Stimulated activated CD4-positive, alpha-beta T cell treated with anti-CD3 and anti-CD28 coated beads, Interleukin-4, amount 100 ng/mL, for 24 hours (primary cell): ENCODE results near the gene TSPEAR.
"Not testable (repeated sequence)": the region's sequence is repeated elsewhere in the genome, so short reads cannot be mapped to it uniquely, and the experiment has no call there.

ENCODE experiments used
- DNase-seq: peaks from one replicate; pipeline ENCODE4 v3.0.0-alpha.2; 2020

TSPEAR gene

GRCh38 chr21:44623575-44623974 is 87.8 kb downstream of the TSPEAR start:
- DNase-seq: no peak

DNA sequence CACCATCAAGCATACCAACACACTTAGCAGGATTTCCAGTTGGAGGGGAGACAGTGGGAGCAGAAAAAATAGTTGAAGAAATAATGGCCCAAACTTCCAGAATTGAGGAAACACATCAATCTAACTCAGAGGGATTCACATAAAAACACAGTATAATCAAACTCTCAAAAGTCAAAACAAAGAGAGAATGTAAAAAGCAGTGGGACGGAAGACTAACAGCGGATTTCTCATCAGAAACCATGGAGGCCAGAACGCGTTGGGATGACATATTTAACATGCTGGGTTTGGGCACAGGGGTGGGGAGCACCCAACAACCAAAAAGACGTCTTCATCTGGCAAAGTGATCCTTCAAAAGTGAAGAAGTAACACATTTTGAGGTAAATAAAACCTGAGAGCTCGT is 91.5 kb downstream of the TSPEAR start:
- DNase-seq: no peak

GRCh38 chr21:44618909-44619308 is 92.5 kb downstream of the TSPEAR start:
- DNase-seq: peak; percentile 67

GRCh38 chr21:44618504-44618903 is 92.9 kb downstream of the TSPEAR start:
- no peak for DNase-seq

GRCh38 chr21:44617071-44617501 is 94.3 kb downstream of the TSPEAR start:
- no peak for DNase-seq

- no peak for DNase-seq
These were observed 94.8 kb downstream of the TSPEAR start for GRCh38 chr21:44616591-44616926.

DNA sequence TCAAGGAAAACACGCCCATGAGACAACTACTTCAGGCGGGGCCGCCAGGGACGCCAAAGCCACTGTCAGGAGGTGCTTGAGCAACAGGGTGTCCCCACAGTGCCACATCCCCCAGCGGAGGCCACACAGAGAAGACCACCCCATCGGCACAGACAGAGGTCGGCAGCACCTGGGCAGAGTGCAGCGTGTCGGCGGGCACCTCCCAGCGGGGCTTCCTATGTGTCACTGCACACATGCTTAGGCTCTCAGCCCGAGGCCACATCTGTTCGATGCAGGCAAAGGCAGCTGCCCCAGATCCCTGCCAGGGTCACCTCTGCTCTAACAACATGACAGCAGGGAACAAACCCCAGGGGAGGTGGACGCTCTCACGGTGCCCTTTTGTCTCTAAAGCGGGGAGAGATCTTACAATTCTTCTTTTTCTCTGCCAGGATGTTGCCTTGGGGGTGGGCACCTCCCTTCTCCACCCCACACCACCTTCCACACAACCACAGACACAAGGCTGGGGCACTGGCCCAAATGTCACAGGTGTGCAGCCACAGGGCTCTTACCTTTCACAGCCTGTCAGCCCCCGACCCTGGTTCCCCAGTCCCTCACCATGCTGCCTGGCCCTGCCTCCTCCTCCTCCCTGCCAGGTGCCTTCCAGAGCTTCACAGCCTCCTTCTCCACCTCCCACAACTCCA is 95.3 kb downstream of the TSPEAR start:
- DNase-seq: no peak

- no peak for DNase-seq
These were observed 95.9 kb downstream of the TSPEAR start for GRCh38 chr21:44615466-44615865.

- no peak for DNase-seq
These were observed 96.4 kb downstream of the TSPEAR start for GRCh38 chr21:44614961-44615391.

DNA sequence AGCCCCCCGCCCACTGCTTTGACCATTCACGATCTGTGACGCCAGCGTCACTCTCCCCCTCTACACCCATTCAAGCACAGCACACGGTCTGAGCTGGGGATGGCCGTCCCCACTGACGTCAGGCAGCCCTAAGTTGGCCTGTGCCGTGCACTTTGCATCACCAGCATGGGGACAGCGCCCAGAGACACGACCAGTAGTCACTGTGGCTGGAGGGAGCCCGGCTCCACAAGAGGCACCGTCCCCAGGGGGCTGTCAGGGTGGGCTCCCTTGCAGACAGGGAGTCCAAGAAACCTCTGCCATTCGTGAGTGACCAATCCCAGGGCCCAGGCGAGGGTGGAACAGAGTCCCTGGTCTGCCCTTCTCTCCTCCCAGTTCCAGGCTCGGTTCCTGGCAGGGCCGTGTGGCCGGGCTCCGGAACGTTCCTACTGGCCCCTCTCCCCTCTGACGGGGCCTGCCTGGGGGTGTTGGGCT is 97.2 kb downstream of the TSPEAR start:
- DNase-seq: no peak

DNA sequence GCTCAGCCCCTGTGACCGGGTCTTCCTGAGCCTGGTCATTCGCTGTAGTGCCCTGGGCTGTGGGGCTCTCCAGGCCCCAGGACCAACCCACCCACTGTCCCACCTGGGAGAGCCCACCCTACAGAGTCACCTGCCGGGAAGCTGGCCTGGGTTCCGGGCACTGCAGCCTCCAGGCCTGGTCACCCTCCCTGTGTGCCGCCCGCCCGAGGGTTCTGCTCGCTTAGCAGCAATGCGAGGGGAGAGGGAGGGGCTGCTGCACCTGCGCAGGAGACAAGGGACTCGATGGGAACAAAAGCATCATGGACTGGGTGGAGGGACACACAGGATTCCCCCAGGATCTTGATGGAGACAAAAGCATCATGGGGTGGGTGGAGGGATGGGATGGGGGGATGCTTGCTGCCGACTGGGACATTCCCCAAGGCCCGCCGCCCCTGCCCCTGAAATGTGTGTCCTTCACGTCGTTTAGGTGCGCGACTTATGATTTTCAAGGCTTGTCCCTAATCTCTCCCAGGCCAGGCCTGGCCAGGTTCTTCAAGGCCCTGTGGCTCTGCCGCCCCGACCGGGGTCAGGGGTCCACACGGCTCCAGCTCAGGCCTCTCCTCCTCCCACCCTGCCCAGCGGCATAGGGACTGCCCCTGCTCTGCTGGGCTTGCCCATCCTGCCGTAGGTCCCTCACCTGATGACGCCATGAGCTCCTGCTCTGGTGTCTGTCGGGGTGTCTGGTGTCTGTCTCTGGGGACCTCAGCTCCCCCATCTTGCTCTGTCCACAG is 97.8 kb downstream of the TSPEAR start:
- DNase-seq: no peak

- no peak for DNase-seq
These were observed 98.6 kb downstream of the TSPEAR start for GRCh38 chr21:44612669-44613229.

DNA sequence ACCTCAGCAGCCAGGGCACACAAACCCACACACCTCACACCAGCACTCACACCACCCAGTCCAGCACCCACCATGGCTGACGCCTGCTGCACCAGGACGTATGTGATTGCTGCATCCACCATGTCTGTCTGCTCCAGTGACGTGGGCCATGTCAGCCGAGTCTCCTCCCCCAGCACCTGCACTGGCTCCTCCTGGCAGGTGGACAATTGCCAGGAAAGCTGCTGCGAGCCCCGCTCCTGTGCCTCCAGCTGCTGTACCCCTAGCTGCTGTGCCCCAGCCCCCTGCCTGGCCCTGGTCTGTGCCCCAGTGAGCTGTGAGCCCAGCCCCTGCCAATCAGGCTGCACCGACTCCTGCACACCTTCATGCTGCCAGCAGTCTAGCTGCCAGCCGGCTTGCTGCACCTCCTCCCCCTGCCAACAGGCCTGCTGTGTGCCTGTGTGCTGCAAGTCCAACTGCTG is 99.3 kb downstream of the TSPEAR start, which contains the start of gene KRTAP10-8:
Gene KRTAP10-8, plus strand, starts transcription at position 51 of the 458 bp plus-strand sequence. Its CDS starts 22 bp downstream, at position 73.
- no peak for DNase-seq

- no peak for DNase-seq
These were observed 99.8 kb downstream of the TSPEAR start for GRCh38 chr21:44611551-44611950.

DNA sequence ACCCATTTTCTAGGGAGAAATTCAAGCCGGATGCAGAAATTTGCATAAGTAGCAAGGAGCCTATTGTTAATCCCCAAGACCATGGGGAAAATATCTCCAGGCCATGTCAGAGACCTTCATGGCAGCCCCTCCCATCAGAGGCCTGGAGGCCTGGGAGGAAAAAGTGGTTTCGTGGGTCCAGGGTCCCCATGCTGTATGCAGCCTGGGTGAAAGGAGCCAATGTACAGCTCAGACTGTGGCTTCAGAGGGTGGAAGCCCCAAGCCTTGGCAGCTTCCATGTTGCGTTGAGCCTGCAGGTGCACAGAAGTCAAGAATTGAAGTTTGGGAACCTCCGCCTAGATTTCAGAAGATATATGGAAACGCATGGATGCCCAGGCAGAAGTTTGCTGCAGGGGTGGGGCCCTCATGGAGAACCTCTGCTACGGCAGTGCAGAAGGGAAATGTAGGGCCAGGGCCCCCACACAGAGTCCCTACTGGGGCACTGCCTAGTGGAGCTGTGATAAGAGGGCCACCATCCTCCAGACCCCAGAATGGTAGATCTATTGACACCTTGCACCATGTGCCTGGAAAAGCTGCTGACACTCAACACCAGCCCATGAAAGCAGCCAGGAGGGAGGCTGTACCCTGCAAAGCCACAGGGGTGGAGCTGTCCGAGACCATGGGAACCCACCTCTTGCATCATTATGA is 101.1 kb downstream of the TSPEAR start:
- DNase-seq: not testable (repeated sequence)

GRCh38 chr21:44609193-44609592 is 102.2 kb downstream of the TSPEAR start:
- DNase-seq: no peak

- DNase-seq: no peak
These were observed 104.9 kb downstream of the TSPEAR start for GRCh38 chr21:44606495-44606894.

- DNase-seq: no peak
These were observed 107.5 kb downstream of the TSPEAR start for GRCh38 chr21:44603911-44604310.

- no peak for DNase-seq
These were observed 108.1 kb downstream of the TSPEAR start for GRCh38 chr21:44603109-44603875.

GRCh38 chr21:44602463-44602850 is 108.9 kb downstream of the TSPEAR start:
- DNase-seq: no peak

DNA sequence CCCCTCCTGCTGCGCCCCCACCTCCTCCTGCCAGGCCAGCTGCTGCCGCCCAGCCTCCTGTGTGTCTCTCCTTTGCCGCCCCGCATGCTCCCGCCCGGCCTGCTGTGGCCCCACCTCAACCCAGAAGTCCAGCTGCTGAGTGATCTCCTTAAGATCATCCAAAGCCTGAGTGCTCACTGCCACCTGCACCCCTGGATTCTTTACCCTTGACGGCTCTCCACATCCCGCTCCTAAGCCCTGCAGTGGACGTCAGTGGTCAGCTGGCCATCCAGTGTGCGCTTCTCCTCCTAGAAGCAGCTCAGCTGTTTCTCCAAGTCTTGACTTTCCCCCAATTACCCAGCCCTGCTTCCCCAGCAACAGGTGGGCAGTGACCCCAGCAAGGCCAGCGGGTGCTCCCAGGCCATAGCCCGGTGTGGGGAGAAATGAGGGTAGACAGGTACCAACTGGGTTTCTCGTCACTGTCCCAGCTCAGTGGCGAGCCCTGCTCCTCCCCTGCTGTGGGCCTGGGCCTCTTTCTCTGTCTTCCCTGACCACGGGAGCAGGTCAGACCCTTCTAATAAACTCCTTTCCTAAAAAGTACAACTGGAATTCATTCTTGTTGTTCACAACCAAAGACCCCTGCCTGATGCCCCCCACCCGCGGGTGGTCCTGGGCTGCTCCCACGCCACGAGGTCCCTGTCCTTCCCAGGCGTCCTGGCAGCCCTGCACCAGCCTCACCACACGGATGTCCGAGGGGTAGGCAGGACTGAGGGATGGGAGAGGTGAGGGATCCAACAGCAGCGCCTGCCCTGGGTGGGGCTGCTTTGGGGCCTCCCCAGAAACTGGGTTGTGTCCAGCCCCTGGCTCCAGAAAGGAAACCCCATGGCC is 109.5 kb downstream of the TSPEAR start:
- no peak for DNase-seq
